Measurements from ENCODE around the gene CCDC187. TPM values are rescaled to one million over a fixed set of nuclear protein-coding genes. Genes with fewer than 3 reads are reported as not detected.
A peak's percentile ranks its signal among the peaks of the same experiment; 100 is the strongest.

Gene CCDC187
- total and polyA plus RNA-seq, 2 of the 8 experiments (the other 6 are each of a cell fraction or from before 2014, with no cell fraction given), result 0.02 TPM; not detected in 1

- H3K4me2 ChIP-seq (ENCODE audit: insufficient read depth in 1 of 2, low read depth in 2 of 2, low read length in 2 of 2), result no peak overlapping the region
- no peak overlapping the region for H2BK5ac ChIP-seq (ENCODE audit: low read depth, low read length)
- 95% methylated on average over 15 of the region's 15 CpGs; no CpG with 5 or more reads in 1 of the 2 experiments for WGBS, 2 experiments (ENCODE audit: extremely low coverage in 1 of 2, insufficient coverage in 1 of 2, insufficient read length in 1 of 2, insufficient replicate concordance in 2 of 2, low coverage in 1 of 2, low lambda C conversion rate in 2 of 2, missing lambda C conversion rate in 1 of 2)
- no peak overlapping the region for H2AFZ ChIP-seq (ENCODE audit: low read length)
- peak in 1 of 3 experiments; percentile 30; a peak in 1 of 4 replicates for TF ChIP-seq CTCF (IDR thresholded peaks at IDR 0.05; ENCODE audit: control extremely low read depth in 1 of 3, insufficient read depth in 1 of 3, low read depth in 1 of 3, low read length in 3 of 3)
- TF ChIP-seq EZH2 (IDR thresholded peaks at IDR 0.05; ENCODE audit: low read depth, low read length, severe bottlenecking), result no peak
- peak; percentile 43 to 51 for TF ChIP-seq RAD21 (IDR thresholded peaks at IDR 0.05 in 1 of 2, conservative IDR thresholded peaks at IDR 0.05 in 1 of 2; ENCODE audit: low read depth in 2 of 2, low read length in 2 of 2)
- TF ChIP-seq EP300 (IDR thresholded peaks at IDR 0.05; ENCODE audit: borderline replicate concordance in 1 of 2, low read depth in 2 of 2, low read length in 2 of 2), result no peak
- H3K4me1 ChIP-seq (replicated peaks in 1 of 4; ENCODE audit: control insufficient read depth in 3 of 4, insufficient read depth in 4 of 4, low read length in 3 of 4), result peaks cover 0 to 2% (median 0%) of the 10 kb centered on the region in 4 experiments; a peak in 2 of 7 replicates
- H3K14ac ChIP-seq (ENCODE audit: insufficient read length), result no peak overlapping the region
- POLR2A ChIA-PET (ENCODE audit: partially characterized antibody), result interaction anchor here (1.3 to 4.5 kb wide), 3 partner anchors 14 to 99 kb away, joined by 3 to 17 read pairs (median 3); partner anchors contain the start of gene LHX3
- CTCF ChIA-PET (ENCODE audit: partially characterized antibody), result interaction anchor here (0.8 to 5.1 kb wide), 14 partner anchors 8 to 79 kb away, joined by 3 to 52 read pairs (median 4); no protein-coding TSS in a partner anchor
- no peak overlapping the region for H3K4me3 ChIP-seq (ENCODE audit: extremely low read depth in 1 of 4, insufficient read depth in 2 of 4, low read depth in 3 of 4, low read length in 4 of 4)
- no peak overlapping the region for H2BK15ac ChIP-seq (ENCODE audit: low read length)
- no peak overlapping the region for H3K23ac ChIP-seq (ENCODE audit: insufficient read length)
- peaks cover 0 to 13% of the 10 kb centered on the region in 2 experiments; a peak in 1 of 4 replicates for H3K79me2 ChIP-seq (ENCODE audit: control insufficient read depth in 1 of 2, insufficient read depth in 2 of 2, low read length in 2 of 2)
- H3K79me1 ChIP-seq (ENCODE audit: low read depth, low read length), result peaks cover 9% of the 10 kb centered on the region; the same call in 1 of the 2 replicates
- no peak overlapping the region for H2BK120ac ChIP-seq (replicated peaks; ENCODE audit: low read depth, low read length)
- H4K20me1 ChIP-seq (replicated peaks in 1 of 2; ENCODE audit: control insufficient read depth in 1 of 2, insufficient read depth in 2 of 2, low read length in 2 of 2), result peaks cover 7 to 21% of the 10 kb centered on the region in 2 experiments
- H2BK12ac ChIP-seq (ENCODE audit: low read depth, low read length), result no peak overlapping the region
- H3K4ac ChIP-seq (replicated peaks; ENCODE audit: insufficient read length, low read depth, low read length), result no peak overlapping the region
- FAIRE-seq (no peak), DNase-seq (ENCODE audit: low read depth in 1 of 2, low spot score in 2 of 2) (no peak)
- H3K18ac ChIP-seq (ENCODE audit: extremely low read depth, low read length), result no peak overlapping the region
- H2AK5ac ChIP-seq (ENCODE audit: low read depth, low read length), result no peak overlapping the region
- H3K27ac ChIP-seq (ENCODE audit: low read depth, low read length), result no peak overlapping the region
- H3K9ac ChIP-seq (replicated peaks in 1 of 4; ENCODE audit: extremely low read depth in 1 of 4, low read depth in 3 of 4, low read length in 3 of 4), result no peak overlapping the region
- no peak overlapping the region for H3K56ac ChIP-seq (replicated peaks; ENCODE audit: insufficient read length, low read depth, low read length)
- H3K36me3 ChIP-seq (ENCODE audit: control insufficient read depth in 2 of 4, insufficient read depth in 4 of 4, low read length in 3 of 4), result peaks cover 0 to 18% (median 12%) of the 10 kb centered on the region in 4 experiments; a peak in 6 of 8 replicates
- no peak overlapping the region for H2BK20ac ChIP-seq (ENCODE audit: low read length)
- H4K8ac ChIP-seq (ENCODE audit: extremely low read depth, insufficient read depth, low read length), result 0 out of 2 replicates have a peak overlapping the region, but pooled peaks have one; percentile 37
- no peaks in the 10 kb centered on the region for H3K27me3 ChIP-seq (replicated peaks in 1 of 4; ENCODE audit: control insufficient read depth in 3 of 4, extremely low read depth in 1 of 4, insufficient read depth in 3 of 4, low read length in 3 of 4)
- H4K5ac ChIP-seq (ENCODE audit: insufficient read length, low read depth, low read length), result no peak overlapping the region
- H3K9me3 ChIP-seq (ENCODE audit: insufficient read depth in 2 of 2, low read depth in 1 of 2, low read length in 1 of 2), result peaks cover 0 to 4% of the 10 kb centered on the region in 2 experiments; a peak in 1 of 4 replicates
- no peaks in the 10 kb centered on the region for H3K23me2 ChIP-seq (ENCODE audit: low read depth, low read length)
- H4K91ac ChIP-seq (replicated peaks; ENCODE audit: insufficient read length, low read length), result no peak overlapping the region
Observed at GRCh38 chr9:136218673-136219072, 85.2 kb downstream of the CCDC187 start.
